Uterus (tissue), 4 donors: ENCODE data around the gene CD59. TPM values are rescaled to one million over a fixed set of nuclear protein-coding genes. Genes with fewer than 3 reads are reported as not detected.

Experiments used
- DNase-seq, 2 donors: peaks; one replicate each; pipeline ENCODE4 v3.0.0-alpha.2; 2019 to 2020
- H3K27ac ChIP-seq, 2 donors: fragments of 200-600 bp; sonication (generic); 1 replicate in 1 of 2; 2 replicates in 1 of 2; pipeline ENCODE4 v1.5.1; 2016 to 2018
- H3K27me3 ChIP-seq, 2 donors: fragments of 200-600 bp; sonication (generic); one replicate each; pipeline ENCODE4 v1.5.1; 2018 to 2019; ENCODE audit warnings: control low read depth in 1 of 2
- H3K36me3 ChIP-seq, 2 donors: fragments of 200-600 bp; sonication (generic); one replicate each; pipeline ENCODE4 v1.5.1; 2019; ENCODE audit warnings: control low read depth in 1 of 2
- H3K4me1 ChIP-seq, 2 donors: fragments of 200-600 bp; sonication (generic); one replicate each; pipeline ENCODE4 v1.5.1; 2018 to 2019; ENCODE audit warnings: control low read depth in 1 of 2
- H3K4me3 ChIP-seq, 2 donors: fragments of 200-600 bp; sonication (generic); 1 replicate in 1 of 2; 2 replicates in 1 of 2; pipeline ENCODE4 v1.5.1; 2018 to 2019; ENCODE audit warnings: mild to moderate bottlenecking in 1 of 2
- H3K9me3 ChIP-seq, 2 donors: fragments of 200-600 bp; sonication (generic); one replicate each; pipeline ENCODE4 v1.5.1; 2019; ENCODE audit warnings: control low read depth in 1 of 2
- POLR2A ChIP-seq, 2 donors: fragments of 450-650 bp; IDR thresholded peaks; one replicate each; pipeline ENCODE4 v1.6.1; 2016; ENCODE audit warnings: antibody characterized with exemption in 2 of 2, mild to moderate bottlenecking in 1 of 2, moderate library complexity in 1 of 2
- intact Hi-C: fragments of 100-400 bp; cut with DNase I; formaldehyde crosslinking; loops from one replicate; pipeline ENCODE4 v1.15.1; 2023; ENCODE audit warnings: low total_unique reads
- total RNA-seq, 4 donors: library from RNA; depleted of rRNA in 3 of 4; stranded (reverse); fragments of >200 nt in 3 of 4; gene quantifications; one replicate each; pipeline versions ENCODE4 v1.1.0 to v1.2.4, GENCODE V29; 2014 to 2023
- TF ChIP-seq, protein P1 (sequence below), 4 experiments: fragments of 200-600 bp in 2 of 4; fragments of 450-650 bp in 2 of 4; sonication (generic) in 2 of 4; IDR thresholded peaks; one replicate each; pipeline ENCODE4 v1.5.1; 2016 to 2019; ENCODE audit warnings: antibody characterized with exemption in 4 of 4, mild to moderate bottlenecking in 2 of 4, moderate library complexity in 1 of 4
- donor health status: DM: yes; HTN: yes; CAD: no.

Gene CD59
- total RNA-seq, 4 donors from 2014 or later, result 221 to 621 (median 300) TPM

- TF ChIP-seq POLR2A (IDR thresholded peaks at IDR 0.05), result no peak
- TF ChIP-seq, protein P1, sequence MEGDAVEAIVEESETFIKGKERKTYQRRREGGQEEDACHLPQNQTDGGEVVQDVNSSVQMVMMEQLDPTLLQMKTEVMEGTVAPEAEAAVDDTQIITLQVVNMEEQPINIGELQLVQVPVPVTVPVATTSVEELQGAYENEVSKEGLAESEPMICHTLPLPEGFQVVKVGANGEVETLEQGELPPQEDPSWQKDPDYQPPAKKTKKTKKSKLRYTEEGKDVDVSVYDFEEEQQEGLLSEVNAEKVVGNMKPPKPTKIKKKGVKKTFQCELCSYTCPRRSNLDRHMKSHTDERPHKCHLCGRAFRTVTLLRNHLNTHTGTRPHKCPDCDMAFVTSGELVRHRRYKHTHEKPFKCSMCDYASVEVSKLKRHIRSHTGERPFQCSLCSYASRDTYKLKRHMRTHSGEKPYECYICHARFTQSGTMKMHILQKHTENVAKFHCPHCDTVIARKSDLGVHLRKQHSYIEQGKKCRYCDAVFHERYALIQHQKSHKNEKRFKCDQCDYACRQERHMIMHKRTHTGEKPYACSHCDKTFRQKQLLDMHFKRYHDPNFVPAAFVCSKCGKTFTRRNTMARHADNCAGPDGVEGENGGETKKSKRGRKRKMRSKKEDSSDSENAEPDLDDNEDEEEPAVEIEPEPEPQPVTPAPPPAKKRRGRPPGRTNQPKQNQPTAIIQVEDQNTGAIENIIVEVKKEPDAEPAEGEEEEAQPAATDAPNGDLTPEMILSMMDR (IDR thresholded peaks at IDR 0.05), result no peak
- no peak for DNase-seq
- Histone ChIP-seq H3K36me3 (no peaks in the 10 kb centered on the region), H3K27me3 (no peaks in the 10 kb centered on the region), H3K4me1 (no peaks in the 10 kb centered on the region), H3K4me3 (no peak overlapping the region), H3K9me3 (no peaks in the 10 kb centered on the region), H3K27ac (no peak overlapping the region)
- intact Hi-C loops, result no loop called here
Measured at GRCh38 chr11:33699515-33700062, 36.6 kb downstream of the CD59 start.

- Histone ChIP-seq H3K27ac (no peak overlapping the region), H3K4me1 (no peaks in the 10 kb centered on the region), H3K9me3 (no peaks in the 10 kb centered on the region), H3K36me3 (no peaks in the 10 kb centered on the region), H3K4me3 (no peak overlapping the region), H3K27me3 (no peaks in the 10 kb centered on the region)
- intact Hi-C loops, result no loop called here
- DNase-seq, result no peak
- no peak for TF ChIP-seq POLR2A (IDR thresholded peaks at IDR 0.05)
- TF ChIP-seq, protein P1 (IDR thresholded peaks at IDR 0.05), result no peak
Measured at GRCh38 chr11:33698921-33699320, 37.3 kb downstream of the CD59 start.

DNA sequence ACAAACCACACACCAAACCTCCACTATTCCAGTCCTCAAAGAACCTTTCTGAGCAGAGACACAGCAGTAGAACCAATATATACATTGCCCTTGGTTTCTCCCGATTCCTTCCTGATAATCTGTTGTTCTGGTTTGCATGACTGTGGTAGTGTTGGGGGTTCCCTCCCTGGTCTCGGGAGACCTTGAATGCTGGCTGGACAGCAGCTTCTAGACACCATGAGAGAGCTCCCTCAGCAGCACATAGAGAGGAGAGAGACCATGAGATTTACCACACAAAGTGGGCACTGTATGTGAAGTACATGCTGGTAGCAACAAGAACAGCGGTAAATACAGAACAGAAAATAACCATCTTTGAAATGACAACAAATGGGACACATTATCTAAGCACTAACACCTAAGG lies 38.2 kb downstream of the CD59 start:
- DNase-seq, result no peak
- Histone ChIP-seq H3K27me3 (no peaks in the 10 kb centered on the region), H3K36me3 (no peaks in the 10 kb centered on the region), H3K4me3 (no peak overlapping the region), H3K27ac (no peak overlapping the region), H3K4me1 (no peaks in the 10 kb centered on the region), H3K9me3 (no peaks in the 10 kb centered on the region)
- intact Hi-C loops, result no loop called here
- TF ChIP-seq POLR2A (IDR thresholded peaks at IDR 0.05), result no peak
- TF ChIP-seq, protein P1 (IDR thresholded peaks at IDR 0.05), result no peak

- no peak overlapping the region for H3K27ac ChIP-seq
- H3K27me3 ChIP-seq, result no peaks in the 10 kb centered on the region
- no peaks in the 10 kb centered on the region for H3K36me3 ChIP-seq
- H3K9me3 ChIP-seq, result no peaks in the 10 kb centered on the region
- no peak for DNase-seq
- intact Hi-C loops, result no loop called here
- H3K4me1 ChIP-seq, result no peaks in the 10 kb centered on the region
- H3K4me3 ChIP-seq, result no peak overlapping the region
- TF ChIP-seq, protein P1 (IDR thresholded peaks at IDR 0.05), result no peak
- TF ChIP-seq POLR2A (IDR thresholded peaks at IDR 0.05), result no peak
Measured at GRCh38 chr11:33696931-33697638, 39.1 kb downstream of the CD59 start.

GRCh38 chr11:33696411-33696810 lies 39.8 kb downstream of the CD59 start:
- no peaks in the 10 kb centered on the region for H3K4me1 ChIP-seq
- no peak for DNase-seq
- no peaks in the 10 kb centered on the region for H3K9me3 ChIP-seq
- no peaks in the 10 kb centered on the region for H3K27me3 ChIP-seq
- no peak overlapping the region for H3K4me3 ChIP-seq
- no peaks in the 10 kb centered on the region for H3K36me3 ChIP-seq
- intact Hi-C loops, result no loop called here
- TF ChIP-seq, protein P1 (IDR thresholded peaks at IDR 0.05), result no peak
- no peak for TF ChIP-seq POLR2A (IDR thresholded peaks at IDR 0.05)
- H3K27ac ChIP-seq, result no peak overlapping the region
